ENCODE data around the gene ZDHHC14. TPM values are rescaled to one million over a fixed set of nuclear protein-coding genes. Genes with fewer than 3 reads are reported as not detected.
"Not testable (repeated sequence)": the region's sequence is repeated elsewhere in the genome, so short reads cannot be mapped to it uniquely, and the experiment has no call there.

The ZDHHC14 gene
- total RNA-seq, 1 donor from 2014 or later = 6.8 TPM

GRCh38 chr6:157379656-157380457 lies 1.1 kb upstream of the ZDHHC14 start:
- no peaks in the 10 kb centered on the region for H3K27me3 ChIP-seq (ENCODE audit: control insufficient read depth in 3 of 3, insufficient read depth in 3 of 3, low read length in 3 of 3)
- no peaks in the 10 kb centered on the region for H3K9me3 ChIP-seq (ENCODE audit: control insufficient read depth in 3 of 3, low read length in 3 of 3)
- peak overlapping the region; percentile 79 for H3K27ac ChIP-seq (ENCODE audit: low read depth, low read length)
- peak overlapping the region; percentile 76 to 86 (median 83) for H3K9ac ChIP-seq (ENCODE audit: low read depth in 1 of 3, low read length in 3 of 3)
- peak overlapping the region; percentile 84 to 88 (median 85) for H3K4me3 ChIP-seq (ENCODE audit: low read length in 3 of 3)
- peaks cover 9 to 16% (median 13%) of the 10 kb centered on the region in 3 donors for H3K4me1 ChIP-seq (ENCODE audit: control insufficient read depth in 3 of 3, insufficient read depth in 3 of 3, low read length in 3 of 3)
- H3K36me3 ChIP-seq (ENCODE audit: control insufficient read depth in 3 of 3, insufficient read depth in 3 of 3, low read length in 3 of 3) = no peaks in the 10 kb centered on the region

GRCh38 chr6:157380458-157380778 lies 572 bp upstream of the ZDHHC14 start:
- peak overlapping the region; percentile 76 to 86 (median 83) for H3K9ac ChIP-seq (ENCODE audit: low read depth in 1 of 3, low read length in 3 of 3)
- H3K9me3 ChIP-seq (ENCODE audit: control insufficient read depth in 3 of 3, low read length in 3 of 3) = no peaks in the 10 kb centered on the region
- no peaks in the 10 kb centered on the region for H3K36me3 ChIP-seq (ENCODE audit: control insufficient read depth in 3 of 3, insufficient read depth in 3 of 3, low read length in 3 of 3)
- H3K27me3 ChIP-seq (ENCODE audit: control insufficient read depth in 3 of 3, insufficient read depth in 3 of 3, low read length in 3 of 3) = no peaks in the 10 kb centered on the region
- H3K4me3 ChIP-seq (ENCODE audit: low read length in 3 of 3) = peak overlapping the region; percentile 84 to 88 (median 85)
- peaks cover 9 to 16% (median 13%) of the 10 kb centered on the region in 3 donors for H3K4me1 ChIP-seq (ENCODE audit: control insufficient read depth in 3 of 3, insufficient read depth in 3 of 3, low read length in 3 of 3)
- peak overlapping the region; percentile 79 for H3K27ac ChIP-seq (ENCODE audit: low read depth, low read length)

- Histone ChIP-seq H3K4me1 (ENCODE audit: control insufficient read depth in 3 of 3, insufficient read depth in 3 of 3, low read length in 3 of 3) (peaks cover 9 to 16% (median 13%) of the 10 kb centered on the region in 3 donors), H3K9ac (ENCODE audit: low read depth in 1 of 3, low read length in 3 of 3) (peak overlapping the region; percentile 85 to 86 (median 85)), H3K36me3 (ENCODE audit: control insufficient read depth in 3 of 3, insufficient read depth in 3 of 3, low read length in 3 of 3) (no peaks in the 10 kb centered on the region), H3K4me3 (ENCODE audit: low read length in 3 of 3) (peak overlapping the region; percentile 84 to 86 (median 85)), H3K27me3 (ENCODE audit: control insufficient read depth in 3 of 3, insufficient read depth in 3 of 3, low read length in 3 of 3) (no peaks in the 10 kb centered on the region), H3K27ac (ENCODE audit: low read depth, low read length) (peak overlapping the region; percentile 54), H3K9me3 (ENCODE audit: control insufficient read depth in 3 of 3, low read length in 3 of 3) (no peaks in the 10 kb centered on the region)
Measured at GRCh38 chr6:157381631-157382621, 936 bp downstream of the ZDHHC14 start.

GRCh38 chr6:157382821-157383220 lies 1.8 kb downstream of the ZDHHC14 start:
- H3K4me1 ChIP-seq (ENCODE audit: control insufficient read depth in 3 of 3, insufficient read depth in 3 of 3, low read length in 3 of 3) = peaks cover 9 to 16% (median 13%) of the 10 kb centered on the region in 3 donors
- no peaks in the 10 kb centered on the region for H3K36me3 ChIP-seq (ENCODE audit: control insufficient read depth in 3 of 3, insufficient read depth in 3 of 3, low read length in 3 of 3)
- peak overlapping the region; percentile 22 to 85 (median 84) for H3K9ac ChIP-seq (ENCODE audit: low read depth in 1 of 3, low read length in 3 of 3)
- no peaks in the 10 kb centered on the region for H3K27me3 ChIP-seq (ENCODE audit: control insufficient read depth in 3 of 3, insufficient read depth in 3 of 3, low read length in 3 of 3)
- peak overlapping the region; percentile 81 to 86 (median 85) for H3K4me3 ChIP-seq (ENCODE audit: low read length in 3 of 3)
- H3K27ac ChIP-seq (ENCODE audit: low read depth, low read length) = no peak overlapping the region
- no peaks in the 10 kb centered on the region for H3K9me3 ChIP-seq (ENCODE audit: control insufficient read depth in 3 of 3, low read length in 3 of 3)

- H3K27ac ChIP-seq (ENCODE audit: low read depth, low read length) = no peak overlapping the region
- peaks cover 9 to 16% (median 13%) of the 10 kb centered on the region in 3 donors for H3K4me1 ChIP-seq (ENCODE audit: control insufficient read depth in 3 of 3, insufficient read depth in 3 of 3, low read length in 3 of 3)
- H3K36me3 ChIP-seq (ENCODE audit: control insufficient read depth in 3 of 3, insufficient read depth in 3 of 3, low read length in 3 of 3) = no peaks in the 10 kb centered on the region
- no peak overlapping the region for H3K9ac ChIP-seq (ENCODE audit: low read depth in 1 of 3, low read length in 3 of 3)
- H3K27me3 ChIP-seq (ENCODE audit: control insufficient read depth in 3 of 3, insufficient read depth in 3 of 3, low read length in 3 of 3) = no peaks in the 10 kb centered on the region
- H3K9me3 ChIP-seq (ENCODE audit: control insufficient read depth in 3 of 3, low read length in 3 of 3) = no peaks in the 10 kb centered on the region
- no peak overlapping the region for H3K4me3 ChIP-seq (ENCODE audit: low read length in 3 of 3)
Measured at GRCh38 chr6:157383471-157383870, 2.5 kb downstream of the ZDHHC14 start.

GRCh38 chr6:157384962-157385361 lies 4.0 kb downstream of the ZDHHC14 start:
- not testable (repeated sequence) for H3K9me3 ChIP-seq (ENCODE audit: control insufficient read depth in 3 of 3, low read length in 3 of 3); H3K9ac ChIP-seq (ENCODE audit: low read depth in 1 of 3, low read length in 3 of 3); H3K27me3 ChIP-seq (ENCODE audit: control insufficient read depth in 3 of 3, insufficient read depth in 3 of 3, low read length in 3 of 3); H3K27ac ChIP-seq (ENCODE audit: low read depth, low read length); H3K36me3 ChIP-seq (ENCODE audit: control insufficient read depth in 3 of 3, insufficient read depth in 3 of 3, low read length in 3 of 3); H3K4me3 ChIP-seq (ENCODE audit: low read length in 3 of 3)
- H3K4me1 ChIP-seq (ENCODE audit: control insufficient read depth in 3 of 3, insufficient read depth in 3 of 3, low read length in 3 of 3) = peaks cover 7 to 12% (median 10%) of the 10 kb centered on the region in 3 donors

GRCh38 chr6:157385482-157385881 lies 4.5 kb downstream of the ZDHHC14 start:
- Histone ChIP-seq H3K27ac (ENCODE audit: low read depth, low read length) (no peak overlapping the region), H3K9ac (ENCODE audit: low read depth in 1 of 3, low read length in 3 of 3) (no peak overlapping the region), H3K4me1 (ENCODE audit: control insufficient read depth in 3 of 3, insufficient read depth in 3 of 3, low read length in 3 of 3) (peaks cover 7 to 12% (median 10%) of the 10 kb centered on the region in 3 donors), H3K36me3 (ENCODE audit: control insufficient read depth in 3 of 3, insufficient read depth in 3 of 3, low read length in 3 of 3) (no peaks in the 10 kb centered on the region), H3K4me3 (ENCODE audit: low read length in 3 of 3) (no peak overlapping the region), H3K9me3 (ENCODE audit: control insufficient read depth in 3 of 3, low read length in 3 of 3) (no peaks in the 10 kb centered on the region), H3K27me3 (ENCODE audit: control insufficient read depth in 3 of 3, insufficient read depth in 3 of 3, low read length in 3 of 3) (no peaks in the 10 kb centered on the region)

- no peak overlapping the region for H3K27ac ChIP-seq (ENCODE audit: low read depth, low read length)
- no peaks in the 10 kb centered on the region for H3K9me3 ChIP-seq (ENCODE audit: control insufficient read depth in 3 of 3, low read length in 3 of 3)
Measured at GRCh38 chr6:157386023-157386422, 5.0 kb downstream of the ZDHHC14 start.

GRCh38 chr6:157386454-157386853 lies 5.5 kb downstream of the ZDHHC14 start:
- Histone ChIP-seq H3K36me3 (ENCODE audit: control insufficient read depth in 3 of 3, insufficient read depth in 3 of 3, low read length in 3 of 3) (no peaks in the 10 kb centered on the region), H3K4me1 (ENCODE audit: control insufficient read depth in 3 of 3, insufficient read depth in 3 of 3, low read length in 3 of 3) (peaks cover 7 to 12% (median 10%) of the 10 kb centered on the region in 3 donors), H3K4me3 (ENCODE audit: low read length in 3 of 3) (no peak overlapping the region), H3K27me3 (ENCODE audit: control insufficient read depth in 3 of 3, insufficient read depth in 3 of 3, low read length in 3 of 3) (no peaks in the 10 kb centered on the region), H3K9ac (ENCODE audit: low read depth in 1 of 3, low read length in 3 of 3) (no peak overlapping the region), H3K27ac (ENCODE audit: low read depth, low read length) (no peak overlapping the region), H3K9me3 (ENCODE audit: control insufficient read depth in 3 of 3, low read length in 3 of 3) (no peaks in the 10 kb centered on the region)

More at GRCh38 chr6:157386023-157386422, 5.0 kb downstream of the ZDHHC14 start:
- Histone ChIP-seq H3K4me1 (ENCODE audit: control insufficient read depth in 3 of 3, insufficient read depth in 3 of 3, low read length in 3 of 3) (peaks cover 7 to 12% (median 10%) of the 10 kb centered on the region in 3 donors), H3K4me3 (ENCODE audit: low read length in 3 of 3) (no peak overlapping the region), H3K27me3 (ENCODE audit: control insufficient read depth in 3 of 3, insufficient read depth in 3 of 3, low read length in 3 of 3) (no peaks in the 10 kb centered on the region), H3K9ac (ENCODE audit: low read depth in 1 of 3, low read length in 3 of 3) (no peak overlapping the region), H3K36me3 (ENCODE audit: control insufficient read depth in 3 of 3, insufficient read depth in 3 of 3, low read length in 3 of 3) (no peaks in the 10 kb centered on the region)

Data from skeletal muscle tissue (tissue), 4 donors.